ENCODE data around the gene RHOJ.
A peak's percentile ranks its signal among the peaks of the same experiment; 100 is the strongest.

The RHOJ gene

GRCh38 chr14:63200767-63201166 lies 3.5 kb upstream of the RHOJ start:
- Histone ChIP-seq H3K36me3 (no peaks in the 10 kb centered on the region), H3K9me3 (ENCODE audit: severe bottlenecking) (no peaks in the 10 kb centered on the region), H3K4me3 (ENCODE audit: low read depth, low read length) (no peak overlapping the region), H3K27me3 (ENCODE audit: insufficient read depth, low read depth, severe bottlenecking) (no peaks in the 10 kb centered on the region), H3K27ac (no peak overlapping the region)
- TF ChIP-seq, protein P1, sequence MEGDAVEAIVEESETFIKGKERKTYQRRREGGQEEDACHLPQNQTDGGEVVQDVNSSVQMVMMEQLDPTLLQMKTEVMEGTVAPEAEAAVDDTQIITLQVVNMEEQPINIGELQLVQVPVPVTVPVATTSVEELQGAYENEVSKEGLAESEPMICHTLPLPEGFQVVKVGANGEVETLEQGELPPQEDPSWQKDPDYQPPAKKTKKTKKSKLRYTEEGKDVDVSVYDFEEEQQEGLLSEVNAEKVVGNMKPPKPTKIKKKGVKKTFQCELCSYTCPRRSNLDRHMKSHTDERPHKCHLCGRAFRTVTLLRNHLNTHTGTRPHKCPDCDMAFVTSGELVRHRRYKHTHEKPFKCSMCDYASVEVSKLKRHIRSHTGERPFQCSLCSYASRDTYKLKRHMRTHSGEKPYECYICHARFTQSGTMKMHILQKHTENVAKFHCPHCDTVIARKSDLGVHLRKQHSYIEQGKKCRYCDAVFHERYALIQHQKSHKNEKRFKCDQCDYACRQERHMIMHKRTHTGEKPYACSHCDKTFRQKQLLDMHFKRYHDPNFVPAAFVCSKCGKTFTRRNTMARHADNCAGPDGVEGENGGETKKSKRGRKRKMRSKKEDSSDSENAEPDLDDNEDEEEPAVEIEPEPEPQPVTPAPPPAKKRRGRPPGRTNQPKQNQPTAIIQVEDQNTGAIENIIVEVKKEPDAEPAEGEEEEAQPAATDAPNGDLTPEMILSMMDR (IDR thresholded peaks at IDR 0.05; ENCODE audit: low read depth, low read length) = no peak
- DNase-seq = no peak

- H3K9me3 ChIP-seq (ENCODE audit: severe bottlenecking) = no peaks in the 10 kb centered on the region
- no peak overlapping the region for H3K27ac ChIP-seq
- DNase-seq = no peak
- H3K27me3 ChIP-seq (ENCODE audit: insufficient read depth, low read depth, severe bottlenecking) = no peaks in the 10 kb centered on the region
- H3K36me3 ChIP-seq = no peaks in the 10 kb centered on the region
- H3K4me3 ChIP-seq (ENCODE audit: low read depth, low read length) = no peak overlapping the region
- TF ChIP-seq, protein P1 (IDR thresholded peaks at IDR 0.05; ENCODE audit: low read depth, low read length) = no peak
Observed at GRCh38 chr14:63203015-63203414, 1.2 kb upstream of the RHOJ start.

- Histone ChIP-seq H3K9me3 (ENCODE audit: severe bottlenecking) (no peaks in the 10 kb centered on the region), H3K36me3 (no peaks in the 10 kb centered on the region), H3K4me3 (ENCODE audit: low read depth, low read length) (peak overlapping the region; percentile 34), H3K27me3 (ENCODE audit: insufficient read depth, low read depth, severe bottlenecking) (peaks cover 2% of the 10 kb centered on the region), H3K27ac (no peak overlapping the region)
- DNase-seq = peak; percentile 69
- TF ChIP-seq, protein P1 (IDR thresholded peaks at IDR 0.05; ENCODE audit: low read depth, low read length) = no peak
Observed at GRCh38 chr14:63203618-63204406, 431 bp upstream of the RHOJ start.

GRCh38 chr14:63205044-63205575 lies 867 bp downstream of the RHOJ start:
- Histone ChIP-seq H3K27me3 (ENCODE audit: insufficient read depth, low read depth, severe bottlenecking) (peaks cover 2% of the 10 kb centered on the region), H3K9me3 (ENCODE audit: severe bottlenecking) (no peaks in the 10 kb centered on the region), H3K4me3 (ENCODE audit: low read depth, low read length) (no peak overlapping the region), H3K36me3 (no peaks in the 10 kb centered on the region), H3K27ac (no peak overlapping the region)
- DNase-seq = no peak
- TF ChIP-seq, protein P1 (IDR thresholded peaks at IDR 0.05; ENCODE audit: low read depth, low read length) = no peak

DNA sequence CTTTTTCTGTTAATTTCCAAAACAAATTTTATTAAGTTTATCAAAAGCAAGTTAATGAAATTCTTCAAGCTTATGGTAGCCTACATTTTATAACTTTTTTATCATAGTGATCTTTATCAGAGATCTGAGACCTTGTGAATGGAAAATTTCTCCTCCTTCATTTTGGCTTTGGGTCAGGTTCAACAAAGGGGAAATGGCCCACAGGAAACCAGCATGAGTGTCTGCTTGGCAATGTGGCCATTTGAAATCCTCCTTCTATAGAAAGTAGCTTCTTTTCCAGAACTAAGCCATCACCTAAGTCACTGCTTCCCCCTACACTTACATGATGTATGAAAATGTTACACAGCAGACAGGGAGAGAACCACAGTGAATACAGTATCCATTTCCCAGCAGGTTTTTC lies 1.6 kb downstream of the RHOJ start:
- no peak overlapping the region for H3K4me3 ChIP-seq (ENCODE audit: low read depth, low read length)

More for the DNA sequence above, 1.6 kb downstream of the RHOJ start:
- TF ChIP-seq, protein P1 (IDR thresholded peaks at IDR 0.05; ENCODE audit: low read depth, low read length) = no peak
- no peak overlapping the region for H3K27ac ChIP-seq
- H3K27me3 ChIP-seq (ENCODE audit: insufficient read depth, low read depth, severe bottlenecking) = peaks cover 2% of the 10 kb centered on the region
- no peak for DNase-seq
- H3K36me3 ChIP-seq = no peaks in the 10 kb centered on the region
- no peaks in the 10 kb centered on the region for H3K9me3 ChIP-seq (ENCODE audit: severe bottlenecking)

Measured in WERI-Rb-1 (cell line).